ENCODE results near the gene AGBL1.

AGBL1 gene

GRCh38 chr15:86659724-86660411, 580.2 kb downstream of the AGBL1 start:
- DNase-seq: no peak

- DNase-seq: no peak
Measured at GRCh38 chr15:86661580-86661979, 581.9 kb downstream of the AGBL1 start.

GRCh38 chr15:86663304-86663703, 583.6 kb downstream of the AGBL1 start:
- no peak for DNase-seq

- no peak for DNase-seq
Measured at GRCh38 chr15:86663979-86664378, 584.3 kb downstream of the AGBL1 start.

DNA sequence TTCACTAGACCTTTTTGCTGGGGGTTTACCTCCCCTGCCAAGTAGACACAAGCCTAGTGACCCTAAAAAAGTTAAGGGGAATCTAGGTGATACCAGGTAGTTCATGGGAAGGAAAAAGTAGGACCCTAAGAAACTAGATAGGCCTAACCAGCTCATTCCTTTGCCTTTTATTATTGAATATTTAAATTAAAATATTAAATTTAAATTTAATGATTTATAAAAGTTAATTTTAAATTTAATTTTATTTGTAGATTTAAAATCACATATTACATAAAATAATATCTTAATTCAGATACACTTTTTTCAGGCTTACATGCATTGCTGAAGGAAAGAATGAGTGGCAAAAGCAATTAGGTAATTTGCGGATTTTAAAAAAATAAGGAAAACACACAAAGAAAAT, 584.9 kb downstream of the AGBL1 start:
- no peak for DNase-seq

DNA sequence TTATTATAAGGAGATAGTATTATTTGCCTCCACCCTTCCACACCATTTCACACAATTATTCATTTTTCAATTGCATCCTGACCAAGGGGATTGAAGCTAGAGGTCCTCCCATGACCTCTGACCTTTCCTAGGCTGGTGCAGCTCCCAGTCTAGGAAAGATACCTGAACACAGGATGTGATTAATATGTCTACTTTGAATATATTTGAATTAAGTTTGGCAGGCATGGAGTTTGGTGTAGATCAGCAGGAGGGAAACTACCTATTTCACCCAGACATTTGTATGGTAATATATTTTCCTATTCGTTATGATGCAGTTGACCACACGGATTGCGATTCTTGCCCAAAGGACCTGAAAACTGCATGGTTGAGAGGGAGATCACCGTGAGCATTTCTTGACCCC, 596.3 kb downstream of the AGBL1 start:
- no peak for DNase-seq

DNA sequence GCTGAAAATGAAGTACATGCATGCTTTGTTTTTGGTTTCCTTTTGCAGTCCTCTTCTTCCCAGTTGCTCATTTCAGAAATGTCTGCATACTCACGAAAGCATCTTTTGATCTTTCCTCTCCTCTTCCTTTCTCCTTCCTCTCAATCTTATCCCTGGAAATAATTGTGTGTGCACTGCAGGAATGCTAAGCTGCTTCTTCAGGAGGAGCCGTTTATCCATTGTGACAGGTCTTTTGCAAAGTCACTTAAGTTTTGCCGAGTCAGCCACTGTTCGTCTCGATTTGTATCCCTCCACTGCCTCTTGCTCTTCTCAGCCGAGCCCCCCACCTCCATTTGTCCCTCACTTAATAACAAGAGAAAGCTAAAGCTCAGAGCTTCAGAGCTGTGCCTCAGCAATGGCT, 597.6 kb downstream of the AGBL1 start:
- DNase-seq: peak; percentile 66

DNA sequence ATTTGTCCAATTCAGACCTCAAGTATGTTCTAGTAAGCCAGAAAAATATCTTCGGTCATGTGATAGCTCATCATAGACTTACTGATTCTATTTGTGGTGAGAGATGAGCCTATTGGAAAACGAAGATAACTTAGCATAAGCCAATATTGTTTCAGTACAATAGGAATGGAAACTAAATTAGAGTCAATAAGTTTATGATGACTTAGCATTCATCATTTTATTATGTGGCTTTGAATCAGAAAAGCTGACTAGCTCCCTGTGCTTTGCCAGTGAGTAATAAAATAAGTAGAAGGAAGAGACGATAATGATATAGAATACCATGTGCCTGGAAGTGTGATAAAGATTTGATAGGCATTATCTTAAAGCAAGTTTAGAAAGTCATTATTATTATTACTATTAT, 605.6 kb downstream of the AGBL1 start:
- no peak for DNase-seq

GRCh38 chr15:86689006-86689405, 609.3 kb downstream of the AGBL1 start:
- no peak for DNase-seq

DNA sequence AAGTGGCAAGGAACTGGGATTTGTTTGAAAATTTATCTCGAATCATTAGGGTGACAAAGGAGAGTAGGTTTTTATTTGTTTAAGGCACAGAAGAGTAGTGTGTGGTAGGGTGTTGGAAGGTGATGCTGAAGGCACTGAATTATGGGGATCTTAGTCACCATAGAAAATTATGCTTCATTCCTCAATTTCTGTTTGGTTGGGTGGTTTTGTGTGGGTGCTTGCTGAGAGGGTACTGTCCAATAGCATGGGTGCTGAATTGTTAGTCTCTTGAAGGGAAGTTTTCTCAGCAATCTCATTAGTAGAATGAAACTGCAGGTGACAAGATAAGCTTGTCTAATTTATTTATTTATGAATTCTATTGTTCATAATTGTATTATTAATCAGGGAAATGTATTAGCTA, 610.9 kb downstream of the AGBL1 start:
- DNase-seq: no peak

- peak; percentile 10 for DNase-seq
Measured at GRCh38 chr15:86691091-86691663, 611.5 kb downstream of the AGBL1 start.

DNA sequence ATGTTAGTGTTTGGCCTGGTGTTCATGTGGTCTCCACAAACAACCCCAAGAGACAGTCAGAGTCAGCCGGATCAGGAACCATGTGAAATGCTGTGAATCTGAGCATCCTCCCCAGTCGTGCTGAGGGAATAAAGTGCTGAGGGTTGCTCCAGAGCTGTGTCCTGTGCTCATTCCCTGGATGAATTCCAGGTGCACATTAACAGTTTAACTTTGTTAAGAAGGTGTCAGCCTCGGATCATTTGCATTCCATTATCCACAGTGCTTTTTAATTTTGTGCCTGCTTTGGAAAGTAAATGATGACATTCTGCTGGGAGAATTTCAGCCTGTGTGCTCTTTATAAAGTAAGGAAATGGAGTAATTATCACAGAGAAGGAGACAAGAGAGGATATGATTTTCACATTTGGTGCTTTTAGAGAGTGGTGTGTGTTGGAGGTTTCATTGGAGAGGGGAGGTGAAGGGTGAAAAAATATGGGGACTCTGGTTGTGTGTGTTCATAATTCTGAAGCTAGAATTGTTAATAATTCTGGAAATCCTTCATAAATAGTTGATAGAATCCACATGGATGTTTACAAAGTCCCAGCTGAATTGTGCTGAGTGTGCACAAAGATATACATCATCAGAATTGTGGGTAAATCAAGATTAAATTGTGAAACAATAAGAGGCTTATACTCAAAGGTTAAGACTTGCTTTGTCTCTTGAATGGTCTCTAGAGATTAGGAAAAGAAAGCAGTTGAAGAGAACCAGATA, 621.4 kb downstream of the AGBL1 start:
- DNase-seq: no peak

- no peak for DNase-seq
Measured at GRCh38 chr15:86701611-86701963, 621.9 kb downstream of the AGBL1 start.

GRCh38 chr15:86706813-86707212, 627.1 kb downstream of the AGBL1 start:
- DNase-seq: no peak

GRCh38 chr15:86711476-86711875, 631.8 kb downstream of the AGBL1 start:
- no peak for DNase-seq

GRCh38 chr15:86714241-86714640, 634.6 kb downstream of the AGBL1 start:
- DNase-seq: no peak

- no peak for DNase-seq
Measured at GRCh38 chr15:86725628-86726027, 646.0 kb downstream of the AGBL1 start.

DNA sequence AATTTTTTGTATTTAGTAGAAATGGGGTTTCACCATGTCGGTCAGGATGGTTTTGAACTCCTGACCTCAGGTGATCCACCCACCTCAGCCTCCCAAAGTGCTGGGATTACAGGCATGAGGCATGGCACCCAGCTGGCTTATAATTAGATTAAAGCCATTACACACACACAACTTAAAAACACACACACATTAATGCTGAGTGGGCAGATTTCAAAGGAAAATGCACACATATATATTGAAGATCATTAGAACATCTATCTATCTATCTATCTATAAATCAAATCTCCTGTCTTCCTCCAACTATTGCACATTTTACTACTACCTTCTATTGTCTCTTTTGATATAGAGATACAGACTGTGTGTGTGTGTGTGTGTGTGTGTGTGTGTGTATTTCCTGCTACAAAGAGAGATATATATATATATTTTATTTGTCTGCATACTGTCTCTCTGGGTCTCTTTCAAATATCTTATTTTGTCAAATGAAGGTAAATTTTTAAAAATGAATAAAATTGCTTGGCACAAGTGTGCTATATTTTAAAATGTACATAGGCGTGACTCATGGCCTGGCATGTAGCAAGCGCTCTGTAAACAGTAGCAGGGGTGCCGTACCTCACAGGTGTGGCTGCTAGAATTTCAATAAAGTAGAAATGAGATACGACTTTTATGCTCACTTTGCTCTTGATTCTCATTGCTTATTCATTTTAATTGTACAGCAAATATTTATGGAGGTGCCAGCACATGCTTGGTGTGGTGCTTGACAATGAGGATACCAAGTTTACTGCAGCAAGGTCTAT, 655.8 kb downstream of the AGBL1 start:
- DNase-seq: no peak

DNA sequence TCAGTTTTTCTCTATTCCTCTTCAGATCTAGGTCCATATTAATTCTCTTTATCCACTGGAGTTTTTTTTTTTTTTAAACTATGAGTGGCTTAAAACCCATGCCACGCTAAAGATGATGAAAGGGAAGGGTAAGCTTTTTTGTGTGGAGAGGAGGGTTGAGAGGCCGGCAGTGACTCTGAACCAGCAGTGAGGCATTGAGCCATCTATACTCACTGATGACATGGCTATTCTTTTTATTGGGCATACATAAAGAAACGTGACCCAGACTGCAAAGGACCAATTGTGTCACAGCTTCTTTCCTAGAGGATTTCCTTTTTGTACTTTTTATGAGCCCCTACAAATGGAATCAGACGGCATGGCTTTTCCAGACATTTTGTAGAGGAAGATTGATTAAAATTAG, 662.2 kb downstream of the AGBL1 start:
- no peak for DNase-seq

DNA sequence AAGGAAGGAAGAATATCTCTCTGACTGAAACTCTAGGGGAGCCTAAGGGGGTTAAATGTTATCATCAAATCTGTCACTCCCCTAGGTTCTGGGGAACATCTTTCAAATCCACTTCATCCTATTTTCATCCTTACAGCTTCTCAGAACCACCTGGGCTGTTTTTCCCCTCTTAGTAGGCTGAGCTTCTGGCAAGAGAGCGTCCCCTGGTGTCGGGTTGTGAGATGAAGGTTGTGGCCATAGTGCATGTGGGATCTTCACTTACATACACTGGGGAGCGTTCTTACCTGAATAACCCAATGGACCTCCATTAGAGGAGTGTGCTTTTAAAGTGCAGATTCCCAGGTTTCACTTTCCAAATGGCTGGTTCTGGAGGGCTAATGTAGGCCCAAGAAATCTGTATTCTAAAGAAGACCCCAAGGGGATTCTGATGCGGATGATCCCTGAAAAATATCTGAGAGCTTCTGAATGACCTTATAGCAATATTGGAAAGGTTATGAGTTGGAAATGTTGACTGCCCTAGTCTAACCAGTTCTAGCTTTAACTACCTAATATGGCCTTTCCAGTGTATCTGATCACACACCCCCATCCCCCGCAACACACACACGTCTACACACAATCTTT, 663.7 kb downstream of the AGBL1 start:
- peak; percentile 28 for DNase-seq

DNA sequence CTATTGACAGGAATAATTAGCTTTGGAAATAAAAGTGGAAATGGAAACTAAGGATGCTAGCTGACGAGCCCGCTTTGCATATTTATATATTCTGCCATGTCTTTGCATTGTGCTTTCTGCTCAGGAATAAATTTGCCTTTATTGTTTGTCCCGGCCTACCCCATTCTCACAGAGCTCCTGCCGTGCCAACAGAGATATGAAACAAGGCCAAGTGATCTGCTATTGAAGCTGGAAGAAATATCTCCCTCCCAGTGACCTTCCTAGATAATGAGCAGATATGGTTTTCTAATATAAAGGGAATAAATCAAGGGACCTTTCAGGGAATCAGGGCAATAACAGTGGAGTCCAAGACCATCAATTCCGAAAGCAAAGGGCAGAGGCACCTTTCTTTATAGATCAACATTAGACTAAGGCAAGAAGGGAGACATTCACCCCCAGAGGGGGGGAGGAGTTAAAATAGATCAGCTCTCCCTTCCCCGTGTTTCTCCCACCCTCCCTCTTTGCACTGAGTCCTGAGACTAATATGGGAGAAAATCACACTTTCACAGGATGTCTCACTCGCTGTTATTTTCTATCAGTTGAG, 664.6 kb downstream of the AGBL1 start:
- DNase-seq: no peak

- DNase-seq: no peak
Measured at GRCh38 chr15:86751116-86751515, 671.4 kb downstream of the AGBL1 start.

DNA sequence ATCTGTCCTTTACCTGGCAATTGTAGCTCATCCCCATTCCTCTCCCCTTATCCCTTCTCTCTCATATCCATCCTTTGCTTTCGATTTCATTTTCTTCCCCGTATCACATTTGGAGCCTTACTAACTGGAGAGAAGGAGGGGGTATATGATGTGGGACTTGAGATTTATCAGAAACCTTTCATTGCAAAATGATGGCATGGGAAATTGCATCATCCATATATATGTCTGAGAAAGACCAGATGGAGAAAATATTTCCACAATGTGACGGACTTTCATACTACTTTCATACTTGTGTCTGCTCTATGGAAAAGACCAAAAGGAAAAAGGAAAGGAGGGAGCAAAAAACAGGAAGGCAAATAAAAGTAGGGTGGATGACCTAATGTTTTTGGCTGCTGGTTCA, 675.2 kb downstream of the AGBL1 start:
- DNase-seq: no peak
